Caco-2 (cell line): ENCODE measurements around the gene POLR2H. TPM values are rescaled to one million over a fixed set of nuclear protein-coding genes. Genes with fewer than 3 reads are reported as not detected.

ENCODE experiments used
- BruUV-seq: library from RNA; stranded (reverse); fragments of 400-500 nt; replicated peaks from 2 replicates; lab custom pipeline; 2021; lab: Mats Ljungman, UMichigan
- CTCF ChIA-PET: fragments of 300-600 bp; sonication (Branson Sonifier 250); formaldehyde crosslinking; loops from one replicate; lab custom pipeline; 2022; ENCODE audit warnings: antibody characterized with exemption; lab: Charles Lee
- POLR2A ChIA-PET: fragments of 300-600 bp; sonication (Branson Sonifier 250); formaldehyde crosslinking; loops from one replicate; lab custom pipeline; 2022; ENCODE audit warnings: antibody characterized with exemption; lab: Charles Lee
- DNase-seq, 2 experiments: peaks; one replicate each; pipeline versions ENCODE4 v3.0.0 to v3.0.0-alpha.2; 2020 to 2022
- H3K27me3 ChIP-seq: replicated peaks from 2 replicates; pipeline ENCODE4 v1.6.0; 2011; ENCODE audit warnings: low read length; ENCODE audit not compliant: control insufficient read depth, insufficient read depth
- H3K36me3 ChIP-seq: 2 replicates; pipeline ENCODE4 v1.5.1; 2011; ENCODE audit warnings: low read length; ENCODE audit not compliant: control insufficient read depth, insufficient read depth
- H3K4me1 ChIP-seq: fragments of 250-450 bp; sonication (Bioruptor Pico); 2 replicates; pipeline ENCODE4 v1.5.1; 2020; ENCODE audit warnings: mild to moderate bottlenecking
- H3K4me3 ChIP-seq: 2 replicates; pipeline ENCODE4 v1.5.1; 2011; ENCODE audit warnings: low read depth, mild to moderate bottlenecking, control low read depth, low read length
- H3K9me3 ChIP-seq: fragments of 250-450 bp; sonication (Bioruptor Pico); 2 replicates; pipeline ENCODE4 v1.5.1; 2020; ENCODE audit warnings: mild to moderate bottlenecking, moderate library complexity
- H3K27ac Mint-ChIP-seq: one replicate; pipeline ENCODE4 v1.8.0; 2022; ENCODE audit warnings: mixed read lengths; ENCODE audit not compliant: unreplicated experiment
- H3K27me3 Mint-ChIP-seq: one replicate; pipeline ENCODE4 v1.8.0; 2022; ENCODE audit warnings: mixed read lengths; ENCODE audit not compliant: insufficient read depth, unreplicated experiment
- H3K36me3 Mint-ChIP-seq: one replicate; pipeline ENCODE4 v1.8.0; 2022; ENCODE audit warnings: mild to moderate bottlenecking, mixed read lengths; ENCODE audit not compliant: insufficient read depth, unreplicated experiment
- H3K4me1 Mint-ChIP-seq: one replicate; pipeline ENCODE4 v1.8.0; 2022; ENCODE audit warnings: low read depth, mixed read lengths; ENCODE audit not compliant: unreplicated experiment
- H3K4me3 Mint-ChIP-seq: one replicate; pipeline ENCODE4 v1.8.0; 2022; ENCODE audit warnings: mild to moderate bottlenecking, moderate library complexity, mixed read lengths; ENCODE audit not compliant: unreplicated experiment
- H3K9me3 Mint-ChIP-seq: one replicate; pipeline ENCODE4 v1.8.0; 2022; ENCODE audit warnings: mixed read lengths; ENCODE audit not compliant: unreplicated experiment
- CTCF ChIP-seq, 2 experiments: fragments of 200-600 bp in 1 of 2; IDR thresholded peaks; 1 replicate in 1 of 2; 2 replicates in 1 of 2; pipeline versions ENCODE4 v1.5.1 to v1.8.0; 2011 to 2022; ENCODE audit warnings: antibody characterized with exemption in 1 of 2, control low read depth in 1 of 2, inconsistent platforms in 1 of 2, low read depth in 1 of 2, low read length in 1 of 2, mild to moderate bottlenecking in 1 of 2, moderate library complexity in 1 of 2; ENCODE audit not compliant: insufficient read depth in 1 of 2, severe bottlenecking in 1 of 2, unreplicated experiment in 1 of 2
- intact Hi-C: fragments of 100-400 bp; cut with micrococcal nuclease; formaldehyde crosslinking; loops from one replicate; pipeline ENCODE4 v1.10.0; 2022; ENCODE audit not compliant: unreplicated experiment
- total RNA-seq: library from RNA; stranded (reverse); gene quantifications from 2 replicates; pipeline ENCODE4 v1.2.3, GENCODE V29; 2022

POLR2H gene
- total RNA-seq, 1 experiment from 2014 or later: 101 TPM

- intact Hi-C loops: no loop called here
- Histone ChIP-seq H3K27me3 (no peaks in the 10 kb centered on the region), H3K4me3 (no peak overlapping the region), H3K9me3 (no peaks in the 10 kb centered on the region), H3K4me1 (no peaks in the 10 kb centered on the region), H3K36me3 (no peaks in the 10 kb centered on the region)
- TF ChIP-seq CTCF (IDR thresholded peaks at IDR 0.05; ENCODE audit: insufficient read depth in 1 of 2, low read depth in 1 of 2, low read length in 1 of 2, severe bottlenecking in 1 of 2, unreplicated experiment in 1 of 2): no peak
- ChIA-PET POLR2A (no interaction called here), CTCF (no interaction called here)
- no peak overlapping the region for H3K27ac Mint-ChIP-seq
- peaks cover 8% of the 10 kb centered on the region for H3K4me1 Mint-ChIP-seq
- no peak overlapping the region for H3K4me3 Mint-ChIP-seq
- DNase-seq: no peak
- H3K27me3 Mint-ChIP-seq: no peaks in the 10 kb centered on the region
- BruUV-seq: no TSS peak
- no peaks in the 10 kb centered on the region for H3K9me3 Mint-ChIP-seq
- H3K36me3 Mint-ChIP-seq: peaks cover 16% of the 10 kb centered on the region
These were observed 18.2 kb upstream of the POLR2H start for GRCh38 chr3:184343200-184343876.

- Histone ChIP-seq H3K27me3 (no peaks in the 10 kb centered on the region), H3K36me3 (no peaks in the 10 kb centered on the region), H3K4me1 (no peaks in the 10 kb centered on the region), H3K9me3 (no peaks in the 10 kb centered on the region), H3K4me3 (no peak overlapping the region)
- DNase-seq: no peak
- ChIA-PET CTCF (interaction anchor here (1.0 to 1.1 kb wide), 2 partner anchors 9 to 18 kb away, joined by 3 to 4 read pairs; no protein-coding TSS in a partner anchor), POLR2A (interaction anchor here (1.0 kb wide), 1 partner anchor 17 kb away, joined by 3 read pairs; the partner anchor contains the start of genes CLCN2 and POLR2H)
- intact Hi-C loops: loop anchor here (1.0 kb wide), 2 partner anchors 17 to 200 kb away; partner anchors contain the start of genes CLCN2 and POLR2H
- H3K36me3 Mint-ChIP-seq: peaks cover 13% of the 10 kb centered on the region
- H3K4me1 Mint-ChIP-seq: peaks cover 8% of the 10 kb centered on the region
- H3K27ac Mint-ChIP-seq: no peak overlapping the region
- no TSS peak for BruUV-seq
- no peak for TF ChIP-seq CTCF (IDR thresholded peaks at IDR 0.05; ENCODE audit: insufficient read depth in 1 of 2, low read depth in 1 of 2, low read length in 1 of 2, severe bottlenecking in 1 of 2, unreplicated experiment in 1 of 2)
- H3K4me3 Mint-ChIP-seq: no peak overlapping the region
- H3K9me3 Mint-ChIP-seq: no peaks in the 10 kb centered on the region
- H3K27me3 Mint-ChIP-seq: no peaks in the 10 kb centered on the region
These were observed 16.8 kb upstream of the POLR2H start for GRCh38 chr3:184344579-184345316.
